Activated T-cell treated with anti-CD3 and anti-CD28 coated beads, Interleukin-2, amount 50 U/mL, for 24 hours (primary cell): ENCODE data around the gene FAM227A.
"Not testable (repeated sequence)": the region's sequence is repeated elsewhere in the genome, so short reads cannot be mapped to it uniquely, and the experiment has no call there.

Experiments
- DNase-seq: peaks from one replicate; pipeline ENCODE4 v3.0.0-alpha.2; 2020
- H3K27ac Mint-ChIP-seq: 2 replicates; pipeline ENCODE4 v1.8.0; 2020; ENCODE audit warnings: mild to moderate bottlenecking, mixed read lengths
- H3K27me3 Mint-ChIP-seq: 2 replicates; pipeline ENCODE4 v1.8.0; 2020; ENCODE audit warnings: mixed read lengths
- H3K36me3 Mint-ChIP-seq: 2 replicates; pipeline ENCODE4 v1.8.0; 2020; ENCODE audit warnings: low read depth, mixed read lengths
- H3K4me1 Mint-ChIP-seq: 2 replicates; pipeline ENCODE4 v1.8.0; 2020; ENCODE audit warnings: low read depth, mixed read lengths
- H3K4me3 Mint-ChIP-seq: 2 replicates; pipeline ENCODE4 v1.8.0; 2020; ENCODE audit warnings: mild to moderate bottlenecking, moderate library complexity, mixed read lengths
- H3K9me3 Mint-ChIP-seq: 2 replicates; pipeline ENCODE4 v1.8.0; 2020; ENCODE audit warnings: mixed read lengths

The FAM227A gene

GRCh38 chr22:38638728-38639127, 17.5 kb downstream of the FAM227A start:
- DNase-seq = no peak
- Mint-ChIP-seq H3K4me3 (no peak overlapping the region), H3K27ac (no peak overlapping the region), H3K27me3 (no peaks in the 10 kb centered on the region), H3K9me3 (no peaks in the 10 kb centered on the region), H3K36me3 (no peaks in the 10 kb centered on the region), H3K4me1 (no peaks in the 10 kb centered on the region)

GRCh38 chr22:38638216-38638615, 18.0 kb downstream of the FAM227A start:
- DNase-seq = no peak
- Mint-ChIP-seq H3K27ac (no peak overlapping the region), H3K27me3 (no peaks in the 10 kb centered on the region), H3K36me3 (no peaks in the 10 kb centered on the region), H3K4me1 (no peaks in the 10 kb centered on the region), H3K4me3 (no peak overlapping the region), H3K9me3 (no peaks in the 10 kb centered on the region)

- Mint-ChIP-seq H3K27ac (no peak overlapping the region), H3K9me3 (no peaks in the 10 kb centered on the region), H3K36me3 (no peaks in the 10 kb centered on the region), H3K27me3 (no peaks in the 10 kb centered on the region), H3K4me1 (peaks cover 11% of the 10 kb centered on the region), H3K4me3 (no peak overlapping the region)
- no peak for DNase-seq
These were observed 23.7 kb downstream of the FAM227A start for GRCh38 chr22:38632528-38632927.

GRCh38 chr22:38631724-38632123, 24.5 kb downstream of the FAM227A start:
- H3K4me1 Mint-ChIP-seq = peaks cover 11% of the 10 kb centered on the region
- no peaks in the 10 kb centered on the region for H3K9me3 Mint-ChIP-seq
- H3K27ac Mint-ChIP-seq = no peak overlapping the region
- DNase-seq = no peak
- no peaks in the 10 kb centered on the region for H3K36me3 Mint-ChIP-seq
- H3K4me3 Mint-ChIP-seq = no peak overlapping the region
- no peaks in the 10 kb centered on the region for H3K27me3 Mint-ChIP-seq

GRCh38 chr22:38629108-38629507, 27.1 kb downstream of the FAM227A start:
- no peaks in the 10 kb centered on the region for H3K9me3 Mint-ChIP-seq

GRCh38 chr22:38628444-38628843, 27.7 kb downstream of the FAM227A start:
- Mint-ChIP-seq H3K27me3 (no peaks in the 10 kb centered on the region), H3K27ac (no peak overlapping the region), H3K4me1 (peaks cover 11% of the 10 kb centered on the region), H3K36me3 (no peaks in the 10 kb centered on the region), H3K4me3 (no peak overlapping the region), H3K9me3 (no peaks in the 10 kb centered on the region)
- no peak for DNase-seq

More at GRCh38 chr22:38629108-38629507, 27.1 kb downstream of the FAM227A start:
- H3K27ac Mint-ChIP-seq = no peak overlapping the region
- H3K4me3 Mint-ChIP-seq = no peak overlapping the region
- no peaks in the 10 kb centered on the region for H3K27me3 Mint-ChIP-seq
- peaks cover 11% of the 10 kb centered on the region for H3K4me1 Mint-ChIP-seq
- DNase-seq = no peak
- no peaks in the 10 kb centered on the region for H3K36me3 Mint-ChIP-seq

GRCh38 chr22:38623351-38623750, 32.8 kb downstream of the FAM227A start:
- H3K27me3 Mint-ChIP-seq = peaks cover 4% of the 10 kb centered on the region
- no peaks in the 10 kb centered on the region for H3K4me1 Mint-ChIP-seq
- no peak overlapping the region for H3K27ac Mint-ChIP-seq
- H3K36me3 Mint-ChIP-seq = no peaks in the 10 kb centered on the region
- DNase-seq = no peak
- no peak overlapping the region for H3K4me3 Mint-ChIP-seq
- peaks cover 3% of the 10 kb centered on the region for H3K9me3 Mint-ChIP-seq

- no peak overlapping the region for H3K27ac Mint-ChIP-seq
- peaks cover 1% of the 10 kb centered on the region for H3K4me1 Mint-ChIP-seq
- no peak for DNase-seq
- no peak overlapping the region for H3K4me3 Mint-ChIP-seq
- peaks cover 21% of the 10 kb centered on the region for H3K27me3 Mint-ChIP-seq
- H3K36me3 Mint-ChIP-seq = no peaks in the 10 kb centered on the region
- peaks cover 6% of the 10 kb centered on the region for H3K9me3 Mint-ChIP-seq
These were observed 37.5 kb downstream of the FAM227A start for GRCh38 chr22:38618682-38619081.

- Mint-ChIP-seq H3K9me3 (peaks cover 6% of the 10 kb centered on the region), H3K4me3 (no peak overlapping the region), H3K27me3 (peaks cover 21% of the 10 kb centered on the region), H3K36me3 (no peaks in the 10 kb centered on the region), H3K27ac (no peak overlapping the region), H3K4me1 (peaks cover 3% of the 10 kb centered on the region)
- no peak for DNase-seq
These were observed 37.9 kb downstream of the FAM227A start for GRCh38 chr22:38618258-38618657.

GRCh38 chr22:38615064-38615405, 41.2 kb downstream of the FAM227A start:
- not testable (repeated sequence) for H3K9me3 Mint-ChIP-seq, H3K36me3 Mint-ChIP-seq, H3K4me1 Mint-ChIP-seq, H3K4me3 Mint-ChIP-seq, DNase-seq, H3K27ac Mint-ChIP-seq
- peaks cover 21% of the 10 kb centered on the region for H3K27me3 Mint-ChIP-seq

GRCh38 chr22:38614332-38615063, 41.7 kb downstream of the FAM227A start:
- H3K27me3 Mint-ChIP-seq = peaks cover 19% of the 10 kb centered on the region
- H3K9me3 Mint-ChIP-seq = peaks cover 6% of the 10 kb centered on the region
- DNase-seq = no peak
- no peaks in the 10 kb centered on the region for H3K36me3 Mint-ChIP-seq
- H3K4me1 Mint-ChIP-seq = peaks cover 3% of the 10 kb centered on the region
- H3K27ac Mint-ChIP-seq = no peak overlapping the region
- no peak overlapping the region for H3K4me3 Mint-ChIP-seq

- Mint-ChIP-seq H3K36me3 (no peaks in the 10 kb centered on the region), H3K4me1 (peaks cover 3% of the 10 kb centered on the region), H3K9me3 (peaks cover 4% of the 10 kb centered on the region), H3K4me3 (no peak overlapping the region), H3K27me3 (peaks cover 17% of the 10 kb centered on the region), H3K27ac (no peak overlapping the region)
- no peak for DNase-seq
These were observed 42.6 kb downstream of the FAM227A start for GRCh38 chr22:38613588-38613987.

GRCh38 chr22:38612217-38613006, 43.8 kb downstream of the FAM227A start:
- peaks cover 17% of the 10 kb centered on the region for H3K27me3 Mint-ChIP-seq
- H3K4me1 Mint-ChIP-seq = peaks cover 3% of the 10 kb centered on the region
- no peaks in the 10 kb centered on the region for H3K36me3 Mint-ChIP-seq
- DNase-seq = no peak
- H3K27ac Mint-ChIP-seq = no peak overlapping the region
- no peaks in the 10 kb centered on the region for H3K9me3 Mint-ChIP-seq
- no peak overlapping the region for H3K4me3 Mint-ChIP-seq

GRCh38 chr22:38611559-38611958, 44.6 kb downstream of the FAM227A start:
- Mint-ChIP-seq H3K27me3 (peaks cover 12% of the 10 kb centered on the region), H3K4me3 (no peak overlapping the region), H3K27ac (no peak overlapping the region), H3K9me3 (no peaks in the 10 kb centered on the region), H3K36me3 (no peaks in the 10 kb centered on the region), H3K4me1 (peaks cover 3% of the 10 kb centered on the region)
- no peak for DNase-seq

GRCh38 chr22:38610234-38610633, 46.0 kb downstream of the FAM227A start:
- Mint-ChIP-seq H3K4me3 (no peak overlapping the region), H3K36me3 (no peaks in the 10 kb centered on the region), H3K4me1 (peaks cover 3% of the 10 kb centered on the region), H3K27ac (no peak overlapping the region), H3K9me3 (no peaks in the 10 kb centered on the region), H3K27me3 (peaks cover 3% of the 10 kb centered on the region)
- DNase-seq = no peak
